HepG2 (cell line): ENCODE data around the gene ZFP62. TPM values are rescaled to one million over a fixed set of nuclear protein-coding genes. Genes with fewer than 3 reads are reported as not detected.

Source experiments
- CCDC6 ChIP-seq: sonication (generic); formaldehyde crosslinking; IDR thresholded peaks from 2 replicates; pipeline ENCODE4 v1.8.1; 2022; ENCODE audit warnings: mild to moderate bottlenecking, missing genetic modification reagents, moderate library complexity
- FOSL2 ChIP-seq: sonication (generic); formaldehyde crosslinking; IDR thresholded peaks from 2 replicates; pipeline ENCODE4 v1.4.0; 2020; ENCODE audit warnings: missing genetic modification reagents
- GATAD2A ChIP-seq: IDR thresholded peaks from 2 replicates; pipeline ENCODE4 v1.6.1; 2016
- GTF3A ChIP-seq: sonication (generic); formaldehyde crosslinking; conservative IDR thresholded peaks from 2 replicates; pipeline ENCODE4 v1.4.0; 2020; ENCODE audit warnings: mild to moderate bottlenecking, missing genetic modification reagents
- KDM1A ChIP-seq: IDR thresholded peaks from 2 replicates; pipeline ENCODE4 v1.6.1; 2016; ENCODE audit warnings: missing compliant biosample characterization
- RBM39 ChIP-seq: fragments of 200-400 bp; formaldehyde crosslinking; IDR thresholded peaks from one replicate; pipeline ENCODE4 v1.6.1; 2018; ENCODE audit warnings: antibody characterized with exemption, mild to moderate bottlenecking, low read depth, low read length; ENCODE audit not compliant: poor library complexity, severe bottlenecking
- SAP130 ChIP-seq: IDR thresholded peaks from 2 replicates; pipeline ENCODE4 v1.6.1; 2016; ENCODE audit warnings: low read depth
- SMC3 ChIP-seq: IDR thresholded peaks from 2 replicates; pipeline ENCODE4 v1.6.1; 2011; ENCODE audit warnings: low read length, improper control_type of control experiment
- SNAPC2 ChIP-seq: sonication (generic); formaldehyde crosslinking; IDR thresholded peaks from 2 replicates; pipeline ENCODE4 v1.8.1; 2022; ENCODE audit warnings: mild to moderate bottlenecking, missing genetic modification reagents
- SSRP1 ChIP-seq: IDR thresholded peaks from 2 replicates; pipeline ENCODE4 v1.6.1; 2016; ENCODE audit warnings: control low read depth
- TEAD3 ChIP-seq: optimal IDR thresholded peaks from 2 replicates; pipeline ENCODE3; 2016; ENCODE audit warnings: borderline replicate concordance
- ZNF549 ChIP-seq: sonication (generic); formaldehyde crosslinking; IDR thresholded peaks from 2 replicates; pipeline ENCODE4 v1.5.0; 2020; ENCODE audit warnings: missing genetic modification reagents
- ZNF577 ChIP-seq: sonication (generic); formaldehyde crosslinking; IDR thresholded peaks from 2 replicates; pipeline ENCODE4 v1.4.0; 2020; ENCODE audit warnings: mild to moderate bottlenecking, low read depth, missing genetic modification reagents, borderline replicate concordance
- ZNF644 ChIP-seq: IDR thresholded peaks from 2 replicates; pipeline ENCODE4 v1.6.1; 2016; ENCODE audit warnings: low read depth
- ZNF780A ChIP-seq: sonication (generic); formaldehyde crosslinking; IDR thresholded peaks from 2 replicates; pipeline ENCODE4 v1.8.0; 2022; ENCODE audit warnings: mild to moderate bottlenecking, missing genetic modification reagents, moderate library complexity
- polyA plus RNA-seq, 8 experiments: library from polyadenylated mRNA; depleted of rRNA in 3 of 8; stranded (reverse) in 7 of 8; unstranded in 1 of 8; fragments of >200 nt; fragmentation: Illumina TruSeq in 4 of 8; extraction: Trizol in 4 of 8; gene quantifications; 2 replicates each; pipeline versions ENCODE4 v1.2.1 to v1.2.3, GENCODE V29; 2011 to 2016; ENCODE audit warnings: low read depth in 4 of 8, missing spikeins in 1 of 8, mixed read lengths in 1 of 8; ENCODE audit not compliant: insufficient read depth in 1 of 8
- total RNA-seq, 5 experiments: library from RNA; depleted of rRNA; stranded (reverse); fragments of >200 nt; fragmentation: Illumina TruSeq; extraction: Trizol; gene quantifications; 2 replicates each; pipeline ENCODE4 v1.2.3, GENCODE V29; 2016; ENCODE audit warnings: low read depth in 1 of 5
- TF ChIP-seq, protein P1 (sequence below): sonication (generic); formaldehyde crosslinking; IDR thresholded peaks from 2 replicates; pipeline ENCODE4 v1.9.0; 2021; ENCODE audit warnings: missing genetic modification reagents, borderline replicate concordance
- TF ChIP-seq, protein P2 (sequence below): IDR thresholded peaks from 2 replicates; pipeline ENCODE4 v1.6.1; 2016; ENCODE audit warnings: control low read depth
- TF ChIP-seq, protein P3 (sequence below): IDR thresholded peaks from 2 replicates; pipeline ENCODE4 v1.6.1; 2012; ENCODE audit warnings: low read depth, low read length, improper control_type of control experiment

ZFP62 gene
- total and polyA plus RNA-seq, 2 of the 13 experiments (the other 11 are each of a cell fraction or from before 2014, with no cell fraction given): 8.2 to 19.4 TPM

DNA sequence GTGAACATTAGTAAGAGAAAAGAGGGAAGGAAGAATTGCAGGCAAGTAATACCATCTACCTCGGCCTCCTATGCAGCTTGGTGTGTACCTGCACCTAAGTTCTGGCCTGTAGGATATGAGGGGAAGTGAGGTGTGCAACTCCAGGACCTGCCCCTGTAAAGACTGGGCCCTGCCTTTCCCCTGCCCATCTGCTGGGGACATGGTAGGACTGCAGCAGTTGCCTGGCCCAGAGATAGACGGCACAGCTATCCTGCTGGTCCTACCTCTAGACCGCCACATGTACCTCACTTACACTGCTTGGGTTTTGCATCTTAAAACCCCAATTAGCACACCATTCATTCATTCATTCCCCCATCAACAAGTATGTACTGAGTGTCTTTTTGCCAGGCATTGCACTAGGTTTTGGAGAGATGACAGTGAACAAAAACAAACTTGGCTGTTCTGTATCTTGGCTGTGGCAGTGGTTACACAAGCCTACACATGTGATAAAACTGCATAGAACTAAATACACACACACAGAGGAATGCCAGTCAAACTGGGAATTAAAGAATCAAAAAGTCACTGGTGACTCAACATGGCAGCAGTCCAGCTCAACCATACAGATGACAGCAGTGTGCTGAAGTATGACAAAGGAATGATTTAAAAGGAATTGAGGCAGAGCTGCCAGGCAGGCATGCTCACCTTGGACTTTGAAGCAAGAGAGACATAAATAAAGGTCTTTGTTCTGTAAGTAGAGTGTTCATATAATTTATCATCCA, 35.1 kb downstream of the ZFP62 start (continued):
- TF ChIP-seq, protein P1, sequence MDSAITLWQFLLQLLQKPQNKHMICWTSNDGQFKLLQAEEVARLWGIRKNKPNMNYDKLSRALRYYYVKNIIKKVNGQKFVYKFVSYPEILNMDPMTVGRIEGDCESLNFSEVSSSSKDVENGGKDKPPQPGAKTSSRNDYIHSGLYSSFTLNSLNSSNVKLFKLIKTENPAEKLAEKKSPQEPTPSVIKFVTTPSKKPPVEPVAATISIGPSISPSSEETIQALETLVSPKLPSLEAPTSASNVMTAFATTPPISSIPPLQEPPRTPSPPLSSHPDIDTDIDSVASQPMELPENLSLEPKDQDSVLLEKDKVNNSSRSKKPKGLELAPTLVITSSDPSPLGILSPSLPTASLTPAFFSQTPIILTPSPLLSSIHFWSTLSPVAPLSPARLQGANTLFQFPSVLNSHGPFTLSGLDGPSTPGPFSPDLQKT: no peak
- TF ChIP-seq ZNF644 (CRISPR knock-in tag): peak; percentile 69
- TF ChIP-seq SMC3: no peak
- no peak for TF ChIP-seq ZNF549
- no peak for TF ChIP-seq GTF3A (CRISPR knock-in tag)
- TF ChIP-seq RBM39: no peak
- TF ChIP-seq SAP130: peak; percentile 60
- TF ChIP-seq SSRP1 (CRISPR knock-in tag): 0 out of 2 replicates have a peak, but pooled peaks have one; percentile 48
- TF ChIP-seq FOSL2 (CRISPR knock-in tag): peak; percentile 84
- TF ChIP-seq CCDC6 (CRISPR knock-in tag): no peak
- TF ChIP-seq SNAPC2 (CRISPR knock-in tag): no peak
- TF ChIP-seq ZNF780A (CRISPR knock-in tag): peak; percentile 69; the same call in 1 of the 2 replicates
- TF ChIP-seq, protein P2, sequence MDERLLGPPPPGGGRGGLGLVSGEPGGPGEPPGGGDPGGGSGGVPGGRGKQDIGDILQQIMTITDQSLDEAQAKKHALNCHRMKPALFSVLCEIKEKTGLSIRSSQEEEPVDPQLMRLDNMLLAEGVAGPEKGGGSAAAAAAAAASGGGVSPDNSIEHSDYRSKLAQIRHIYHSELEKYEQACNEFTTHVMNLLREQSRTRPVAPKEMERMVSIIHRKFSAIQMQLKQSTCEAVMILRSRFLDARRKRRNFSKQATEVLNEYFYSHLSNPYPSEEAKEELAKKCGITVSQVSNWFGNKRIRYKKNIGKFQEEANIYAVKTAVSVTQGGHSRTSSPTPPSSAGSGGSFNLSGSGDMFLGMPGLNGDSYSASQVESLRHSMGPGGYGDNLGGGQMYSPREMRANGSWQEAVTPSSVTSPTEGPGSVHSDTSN (CRISPR knock-in tag): peak; percentile 32; the same call in 1 of the 2 replicates
- no peak for TF ChIP-seq KDM1A (CRISPR knock-in tag)
- TF ChIP-seq, protein P3, sequence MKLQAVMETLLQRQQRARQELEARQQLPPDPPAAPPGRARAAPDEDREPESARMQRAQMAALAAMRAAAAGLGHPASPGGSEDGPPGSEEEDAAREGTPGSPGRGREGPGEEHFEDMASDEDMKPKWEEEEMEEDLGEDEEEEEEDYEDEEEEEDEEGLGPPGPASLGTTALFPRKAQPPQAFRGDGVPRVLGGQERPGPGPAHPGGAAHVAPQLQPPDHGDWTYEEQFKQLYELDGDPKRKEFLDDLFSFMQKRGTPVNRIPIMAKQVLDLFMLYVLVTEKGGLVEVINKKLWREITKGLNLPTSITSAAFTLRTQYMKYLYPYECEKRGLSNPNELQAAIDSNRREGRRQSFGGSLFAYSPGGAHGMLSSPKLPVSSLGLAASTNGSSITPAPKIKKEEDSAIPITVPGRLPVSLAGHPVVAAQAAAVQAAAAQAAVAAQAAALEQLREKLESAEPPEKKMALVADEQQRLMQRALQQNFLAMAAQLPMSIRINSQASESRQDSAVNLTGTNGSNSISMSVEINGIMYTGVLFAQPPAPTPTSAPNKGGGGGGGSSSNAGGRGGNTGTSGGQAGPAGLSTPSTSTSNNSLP: peak; percentile 85; the same call in 1 of the 2 replicates
- TF ChIP-seq GATAD2A (CRISPR knock-in tag): 0 out of 2 replicates have a peak, but pooled peaks have one; percentile 36
- no peak for TF ChIP-seq ZNF577 (CRISPR knock-in tag)
- no peak for TF ChIP-seq TEAD3 (CRISPR knock-in tag)
